NCI-H2196 (cell line): ENCODE data around the gene RNF217.
"Not testable (repeated sequence)": the region's sequence is repeated elsewhere in the genome, so short reads cannot be mapped to it uniquely, and the experiment has no call there.

ENCODE experiments used
- DNase-seq: peaks from one replicate; lab custom pipeline; 2025; ENCODE audit not compliant: unreplicated experiment; lab: John Stamatoyannopoulos, UW

RNF217 gene, protein sequence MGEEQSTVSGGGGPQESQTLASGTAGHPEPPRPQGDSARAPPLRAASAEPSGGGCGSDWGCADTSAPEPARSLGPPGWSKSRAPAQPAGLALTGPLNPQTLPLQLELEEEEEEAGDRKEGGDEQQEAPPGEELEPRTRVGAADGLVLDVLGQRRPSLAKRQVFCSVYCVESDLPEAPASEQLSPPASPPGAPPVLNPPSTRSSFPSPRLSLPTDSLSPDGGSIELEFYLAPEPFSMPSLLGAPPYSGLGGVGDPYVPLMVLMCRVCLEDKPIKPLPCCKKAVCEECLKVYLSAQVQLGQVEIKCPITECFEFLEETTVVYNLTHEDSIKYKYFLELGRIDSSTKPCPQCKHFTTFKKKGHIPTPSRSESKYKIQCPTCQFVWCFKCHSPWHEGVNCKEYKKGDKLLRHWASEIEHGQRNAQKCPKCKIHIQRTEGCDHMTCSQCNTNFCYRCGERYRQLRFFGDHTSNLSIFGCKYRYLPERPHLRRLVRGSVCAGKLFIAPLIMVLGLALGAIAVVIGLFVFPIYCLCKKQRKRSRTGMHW

GRCh38 chr6:124961777-124962638 is at the start of gene RNF217:
Gene RNF217, plus strand, starts transcription at chr6:124962437. Its CDS starts 108 bp downstream, at chr6:124962545.
- DNase-seq, result no peak

GRCh38 chr6:124913056-124913455 is 49.2 kb upstream of the RNF217 start:
- DNase-seq, result no peak

GRCh38 chr6:124917769-124918168 is 44.5 kb upstream of the RNF217 start:
- no peak for DNase-seq

GRCh38 chr6:124919703-124920102 is 42.5 kb upstream of the RNF217 start:
- DNase-seq, result not testable (repeated sequence)

DNA sequence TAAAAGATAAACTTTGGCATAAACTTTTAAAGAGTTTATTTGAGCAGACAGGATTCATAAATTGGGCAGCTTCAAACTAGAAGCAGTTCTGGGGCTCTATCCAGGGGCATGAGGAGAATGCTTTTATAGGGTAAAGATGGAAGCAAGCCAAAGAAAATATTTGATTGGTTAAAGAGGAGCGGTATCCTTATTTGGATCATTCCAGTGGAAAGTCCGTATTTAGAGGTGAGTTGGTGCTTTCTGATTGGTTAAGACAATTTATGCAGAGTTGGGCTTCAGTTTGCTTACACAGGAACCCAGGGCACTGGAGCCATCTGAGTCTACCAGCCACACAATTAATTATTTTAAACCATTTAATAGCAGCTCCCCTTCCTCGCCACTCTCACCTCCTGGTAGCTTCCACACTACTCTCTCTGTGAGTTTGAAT is 37.9 kb upstream of the RNF217 start:
- no peak for DNase-seq

- DNase-seq, result no peak
These were observed 35.8 kb upstream of the RNF217 start for GRCh38 chr6:124926435-124926834.

GRCh38 chr6:124927806-124928205 is 34.4 kb upstream of the RNF217 start:
- DNase-seq, result no peak

GRCh38 chr6:124928851-124929250 is 33.4 kb upstream of the RNF217 start:
- no peak for DNase-seq

DNA sequence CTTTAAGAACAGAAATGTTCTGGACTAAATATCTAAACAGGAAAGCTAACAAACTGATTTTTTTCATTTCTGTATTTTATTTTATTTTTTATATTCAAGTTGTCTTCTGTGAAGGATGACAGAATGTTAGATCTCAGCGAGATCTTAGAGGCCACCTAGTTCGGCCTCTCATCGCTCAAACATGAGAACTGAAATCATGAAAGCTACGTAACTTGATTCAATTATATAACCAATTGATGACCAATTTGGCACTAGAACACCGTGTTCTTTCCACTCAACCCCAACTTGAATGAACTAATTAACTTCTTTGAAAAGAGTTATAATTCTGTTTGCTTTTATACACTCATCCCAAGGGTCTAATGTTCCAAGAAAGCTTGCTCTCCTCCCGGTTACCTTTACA is 24.6 kb upstream of the RNF217 start:
- no peak for DNase-seq

DNA sequence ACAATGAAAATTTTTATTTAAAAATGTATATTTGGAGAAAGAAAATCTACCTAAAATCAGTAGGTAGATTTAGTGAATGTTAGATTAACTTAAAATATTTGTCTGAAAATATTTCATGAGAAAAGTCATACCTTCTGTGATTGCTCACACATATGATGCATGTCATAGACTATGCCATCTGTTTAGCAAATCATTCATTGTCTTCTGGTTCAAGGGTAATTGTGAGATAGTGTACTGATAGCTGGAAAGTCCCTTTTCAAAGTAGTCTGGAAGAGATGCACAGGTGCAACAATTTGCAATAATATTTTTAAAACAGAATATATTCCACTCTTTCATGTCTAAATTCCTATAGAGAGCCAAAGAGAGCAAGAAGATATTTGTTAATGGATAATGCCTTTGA is 21.0 kb upstream of the RNF217 start:
- DNase-seq, result no peak

- DNase-seq, result no peak
These were observed 18.6 kb upstream of the RNF217 start for GRCh38 chr6:124943658-124944057.

DNA sequence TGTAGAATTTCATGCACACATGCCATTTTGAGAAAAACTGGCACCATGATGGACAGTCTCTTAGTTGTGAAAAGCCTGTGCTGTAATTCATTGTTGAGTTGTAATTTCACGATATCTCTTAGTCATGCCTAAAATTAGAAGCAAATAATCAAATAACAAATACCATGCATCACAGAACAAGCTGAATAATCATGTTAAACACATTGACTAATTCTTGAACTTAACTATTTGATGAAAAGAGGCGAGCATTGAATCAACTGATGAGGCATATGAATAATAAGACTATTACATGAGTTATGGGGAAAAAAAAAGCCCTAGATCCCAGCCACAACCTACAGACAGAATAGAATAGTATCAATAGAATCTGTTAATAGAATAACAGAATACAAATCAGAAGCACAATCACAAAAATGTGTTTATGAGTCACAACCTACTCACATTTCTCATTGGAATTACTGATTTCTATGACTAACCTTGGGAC is 14.2 kb upstream of the RNF217 start:
- DNase-seq, result no peak

DNA sequence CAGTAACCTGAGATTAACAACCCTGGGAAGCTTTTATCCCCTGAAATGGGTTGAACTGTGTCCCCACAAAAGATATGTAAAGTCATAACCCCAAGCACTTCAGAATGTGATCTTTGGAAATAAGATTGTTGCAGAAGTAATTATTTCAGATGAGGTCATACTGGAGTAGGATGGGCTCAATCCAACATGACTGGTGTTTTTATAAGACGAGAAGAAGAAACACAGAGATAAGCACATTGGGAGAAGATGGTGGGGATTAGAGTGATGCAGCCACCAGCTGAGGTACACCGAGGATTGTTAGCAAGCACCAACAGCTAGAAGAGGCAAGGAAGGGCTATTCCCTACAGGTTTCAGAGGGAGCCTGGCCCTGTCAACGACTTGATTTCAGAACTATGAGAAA is 12.5 kb upstream of the RNF217 start:
- no peak for DNase-seq

DNA sequence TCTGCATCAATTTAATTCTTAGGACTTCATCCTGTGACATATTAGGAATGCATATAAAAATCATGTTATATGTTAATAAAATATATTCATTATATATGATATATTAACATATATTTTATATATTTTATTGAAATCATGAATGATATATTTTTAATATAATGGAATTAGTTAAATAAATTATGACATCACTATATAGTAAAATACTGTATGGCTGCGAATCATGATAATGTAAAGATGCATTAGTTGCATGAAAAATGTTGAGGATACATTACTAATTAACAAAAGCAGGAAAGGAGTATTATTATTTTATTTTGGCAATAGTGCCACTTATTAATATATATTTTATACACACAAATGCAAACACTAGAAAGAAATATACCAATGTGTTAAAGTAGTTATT is 8.4 kb upstream of the RNF217 start:
- no peak for DNase-seq

- no peak for DNase-seq
These were observed 7.0 kb upstream of the RNF217 start for GRCh38 chr6:124955108-124955856.

DNA sequence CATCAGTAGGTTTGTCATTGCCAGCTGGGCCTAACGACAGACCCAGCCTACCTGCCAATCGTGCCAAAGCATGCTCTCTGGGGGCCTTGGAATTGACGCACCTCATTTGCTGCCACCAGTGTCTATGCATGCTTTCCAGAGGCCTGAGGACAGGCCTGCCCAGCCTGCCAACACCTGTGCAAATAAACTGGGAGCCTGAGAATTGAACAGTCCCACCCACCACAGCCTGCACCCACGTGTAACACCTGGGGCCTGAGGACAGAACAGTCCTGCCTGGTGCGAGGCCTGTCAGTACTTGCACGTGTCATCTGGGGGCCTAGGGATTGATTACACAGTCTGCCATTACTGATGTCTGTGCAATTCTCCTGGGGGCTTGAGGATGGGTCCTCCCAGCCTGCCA is 6.2 kb upstream of the RNF217 start:
- DNase-seq, result no peak

- DNase-seq, result no peak
These were observed 4.1 kb upstream of the RNF217 start for GRCh38 chr6:124958149-124958548.

DNA sequence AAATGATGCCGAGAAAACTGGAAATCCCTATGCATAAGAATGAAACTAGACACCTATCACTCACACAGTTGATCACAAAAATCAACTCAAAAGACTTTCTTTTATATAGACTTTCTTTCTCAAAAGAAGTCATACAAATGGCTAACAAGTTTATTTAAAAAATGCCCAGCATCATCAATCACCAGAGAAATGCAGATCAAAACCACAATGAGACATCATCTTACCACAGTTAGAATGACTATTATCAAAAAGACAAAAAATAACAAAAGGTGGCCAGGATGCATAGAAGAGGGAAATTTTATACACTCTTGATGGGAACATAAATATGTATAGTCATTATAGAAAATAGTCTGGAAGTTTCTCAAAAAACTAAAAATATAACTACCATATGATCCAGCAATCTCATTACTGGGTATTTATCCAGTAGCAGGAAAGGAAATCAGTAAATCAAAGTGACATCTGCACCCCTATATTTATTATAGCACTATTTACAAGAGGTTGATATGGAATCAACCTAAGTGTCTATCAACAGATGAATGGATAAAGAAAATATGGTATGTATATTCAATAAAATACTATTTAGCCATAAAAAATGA is 3.4 kb upstream of the RNF217 start:
- DNase-seq, result no peak

GRCh38 chr6:124960757-124961463 is 1.3 kb upstream of the RNF217 start:
- no peak for DNase-seq

DNA sequence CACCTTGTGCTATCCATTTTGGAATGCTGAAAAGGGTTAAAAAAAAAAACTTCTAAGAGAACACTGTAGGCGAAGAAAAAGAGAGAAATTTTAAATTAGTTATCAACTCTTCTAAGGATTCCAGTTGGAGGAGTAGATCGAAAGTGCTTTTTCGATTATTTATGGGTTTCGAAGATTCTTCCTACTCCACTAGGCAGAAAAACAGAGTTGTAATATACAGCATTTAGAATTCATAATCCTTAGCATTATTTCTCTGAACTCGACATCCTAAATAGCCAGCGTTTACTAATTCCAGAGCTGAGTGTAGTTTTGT is 817 bp upstream of the RNF217 start:
- DNase-seq, result no peak
